ENCODE data around the gene EPS8. TPM values are rescaled to one million over a fixed set of nuclear protein-coding genes. Genes with fewer than 3 reads are reported as not detected.

EPS8 gene
- total RNA-seq, 1 experiment from 2014 or later, result 232 TPM

GRCh38 chr12:15770581-15770980 is 18.6 kb downstream of the EPS8 start:
- no peak for TF ChIP-seq CTCF (conservative IDR thresholded peaks at IDR 0.05)
- TF ChIP-seq EZH2 (IDR thresholded peaks at IDR 0.05; ENCODE audit: low read depth), result no peak
- H4K20me1 ChIP-seq (ENCODE audit: insufficient read depth), result peaks cover 6% of the 10 kb centered on the region; the same call in 1 of the 2 replicates
- peak in 1 of 2 experiments; percentile 55 for DNase-seq
- H3K4me2 ChIP-seq, result 0 out of 2 replicates have a peak overlapping the region, but pooled peaks have one; percentile 3
- no peaks in the 10 kb centered on the region for H3K9me3 ChIP-seq (ENCODE audit: insufficient read depth, low read depth)
- intact Hi-C loops (cut with micrococcal nuclease; ENCODE audit: unreplicated experiment), result no loop called here
- peaks cover 90% of the 10 kb centered on the region for H3K79me2 ChIP-seq (ENCODE audit: low read depth)
- no peak overlapping the region for H3K4me3 ChIP-seq
- no peaks in the 10 kb centered on the region; the same call in 1 of the 2 replicates for H3F3A ChIP-seq (ENCODE audit: insufficient read depth, low read depth)
- CTCF ChIA-PET, result interaction anchor here (0.8 to 0.9 kb wide), 3 partner anchors 108 to 838 kb away, joined by 3 to 8 read pairs (median 5); no protein-coding TSS in a partner anchor
- POLR2A ChIA-PET (ENCODE audit: unreplicated experiment), result interaction anchor here (0.6 to 1.2 kb wide), 3 partner anchors 10 to 107 kb away, joined by 3 to 41 read pairs (median 11); no protein-coding TSS in a partner anchor
- H3K27me3 ChIP-seq (ENCODE audit: insufficient read depth, low read depth), result no peaks in the 10 kb centered on the region
- H3K4me1 ChIP-seq (replicated peaks; ENCODE audit: insufficient read depth), result peaks cover 17% of the 10 kb centered on the region; the same call in 1 of the 2 replicates
- no TSS peak for BruUV-seq (replicated peaks)
- H3K36me3 ChIP-seq (ENCODE audit: low read depth), result peaks cover 10% of the 10 kb centered on the region; the same call in 1 of the 2 replicates
- peak overlapping the region; percentile 62 for H3K27ac ChIP-seq
- no peaks in the 10 kb centered on the region for H3K9me2 ChIP-seq (ENCODE audit: insufficient read depth)
- H2AFZ ChIP-seq, result no peak overlapping the region

- CTCF ChIA-PET, result interaction anchor here (0.6 to 0.9 kb wide), 5 partner anchors 15 to 837 kb away, joined by 3 to 10 read pairs (median 8); no protein-coding TSS in a partner anchor
- no peak overlapping the region for H3K4me2 ChIP-seq
Observed at GRCh38 chr12:15770021-15770420, 19.2 kb downstream of the EPS8 start.

GRCh38 chr12:15769586-15769985 is 19.6 kb downstream of the EPS8 start:
- Histone ChIP-seq H3K79me2 (ENCODE audit: low read depth) (peaks cover 90% of the 10 kb centered on the region), H2AFZ (no peak overlapping the region), H3K27ac (0 out of 2 replicates have a peak overlapping the region, but pooled peaks have one; percentile 62), H3F3A (ENCODE audit: insufficient read depth, low read depth) (no peaks in the 10 kb centered on the region; the same call in 1 of the 2 replicates), H3K9me2 (ENCODE audit: insufficient read depth) (no peaks in the 10 kb centered on the region), H3K4me2 (no peak overlapping the region), H3K36me3 (ENCODE audit: low read depth) (peaks cover 10% of the 10 kb centered on the region; the same call in 1 of the 2 replicates), H3K27me3 (ENCODE audit: insufficient read depth, low read depth) (no peaks in the 10 kb centered on the region), H3K4me3 (no peak overlapping the region), H3K9me3 (ENCODE audit: insufficient read depth, low read depth) (no peaks in the 10 kb centered on the region; the same call in 1 of the 2 replicates), H3K4me1 (replicated peaks; ENCODE audit: insufficient read depth) (peaks cover 17% of the 10 kb centered on the region; the same call in 1 of the 2 replicates), H4K20me1 (ENCODE audit: insufficient read depth) (peaks cover 6% of the 10 kb centered on the region; the same call in 1 of the 2 replicates)
- BruUV-seq (replicated peaks), result no TSS peak
- no peak for DNase-seq
- TF ChIP-seq EZH2 (IDR thresholded peaks at IDR 0.05; ENCODE audit: low read depth) (no peak), CTCF (conservative IDR thresholded peaks at IDR 0.05) (no peak)
- ChIA-PET CTCF (interaction anchor here (0.6 to 0.9 kb wide), 3 partner anchors 15 to 179 kb away, joined by 8 to 10 read pairs (median 9); no protein-coding TSS in a partner anchor), POLR2A (ENCODE audit: unreplicated experiment) (no interaction called here)
- intact Hi-C loops (cut with micrococcal nuclease; ENCODE audit: unreplicated experiment), result no loop called here

More at GRCh38 chr12:15770021-15770420, 19.2 kb downstream of the EPS8 start:
- TF ChIP-seq CTCF (conservative IDR thresholded peaks at IDR 0.05) (no peak), EZH2 (IDR thresholded peaks at IDR 0.05; ENCODE audit: low read depth) (no peak)
- Histone ChIP-seq H3K79me2 (ENCODE audit: low read depth) (peaks cover 90% of the 10 kb centered on the region), H3K4me1 (replicated peaks; ENCODE audit: insufficient read depth) (peaks cover 17% of the 10 kb centered on the region; the same call in 1 of the 2 replicates), H3K4me3 (no peak overlapping the region), H3K36me3 (ENCODE audit: low read depth) (peaks cover 10% of the 10 kb centered on the region; the same call in 1 of the 2 replicates), H4K20me1 (ENCODE audit: insufficient read depth) (peaks cover 6% of the 10 kb centered on the region; the same call in 1 of the 2 replicates), H3K27ac (peak overlapping the region; percentile 62; the same call in 1 of the 2 replicates), H3K9me3 (ENCODE audit: insufficient read depth, low read depth) (no peaks in the 10 kb centered on the region), H3K9me2 (ENCODE audit: insufficient read depth) (no peaks in the 10 kb centered on the region), H3F3A (ENCODE audit: insufficient read depth, low read depth) (no peaks in the 10 kb centered on the region; the same call in 1 of the 2 replicates), H3K27me3 (ENCODE audit: insufficient read depth, low read depth) (no peaks in the 10 kb centered on the region), H2AFZ (no peak overlapping the region)
- intact Hi-C loops (cut with micrococcal nuclease; ENCODE audit: unreplicated experiment), result no loop called here
- no TSS peak for BruUV-seq (replicated peaks)
- POLR2A ChIA-PET (ENCODE audit: unreplicated experiment), result interaction anchor here (0.6 to 1.2 kb wide), 3 partner anchors 11 to 107 kb away, joined by 3 to 41 read pairs (median 11); no protein-coding TSS in a partner anchor
- DNase-seq, result no peak

All from PC-9 (cell line).